Liver (tissue), 9 donors: ENCODE data around the gene CYP4F3. TPM values are rescaled to one million over a fixed set of nuclear protein-coding genes. Genes with fewer than 3 reads are reported as not detected.

Source experiments
- DNase-seq: peaks from one replicate; pipeline ENCODE4 v3.0.0-alpha.2; 2017; ENCODE audit warnings: low spot score
- H3K27ac ChIP-seq, 2 donors: one replicate each; pipeline ENCODE4 v1.7.0; 2013; ENCODE audit warnings: inconsistent platforms in 2 of 2, low read length in 2 of 2, control low read depth in 1 of 2, low read depth in 1 of 2, mild to moderate bottlenecking in 1 of 2
- H3K27me3 ChIP-seq, 4 donors: one replicate each; pipeline versions ENCODE4 v1.6.1 to v1.7.0; 2013; ENCODE audit warnings: low read length in 3 of 4, inconsistent platforms in 1 of 4, mild to moderate bottlenecking in 1 of 4, moderate library complexity in 1 of 4; ENCODE audit not compliant: control insufficient read depth in 4 of 4, insufficient read depth in 4 of 4
- H3K36me3 ChIP-seq, 4 donors: one replicate each; pipeline versions ENCODE4 v1.6.1 to v1.7.0; 2013; ENCODE audit warnings: low read length in 3 of 4, mild to moderate bottlenecking in 3 of 4, low read depth in 1 of 4, moderate library complexity in 1 of 4; ENCODE audit not compliant: control insufficient read depth in 4 of 4, insufficient read depth in 3 of 4
- H3K4me1 ChIP-seq, 4 donors: one replicate each; pipeline versions ENCODE4 v1.6.1 to v1.7.0; 2013; ENCODE audit warnings: low read length in 3 of 4, mild to moderate bottlenecking in 3 of 4, moderate library complexity in 1 of 4; ENCODE audit not compliant: control insufficient read depth in 4 of 4, insufficient read depth in 4 of 4
- H3K4me3 ChIP-seq, 3 donors: one replicate each; pipeline versions ENCODE4 v1.6.1 to v1.7.0; 2013; ENCODE audit warnings: low read length in 3 of 3, control low read depth in 1 of 3, low read depth in 1 of 3, mild to moderate bottlenecking in 1 of 3
- H3K9ac ChIP-seq, 2 donors: one replicate each; pipeline ENCODE4 v1.7.0; 2013; ENCODE audit warnings: low read length in 2 of 2, mild to moderate bottlenecking in 2 of 2, moderate library complexity in 2 of 2, control low read depth in 1 of 2, low read depth in 1 of 2
- H3K9me3 ChIP-seq, 4 donors: one replicate each; pipeline versions ENCODE4 v1.6.1 to v1.7.0; 2013; ENCODE audit warnings: low read length in 3 of 4; ENCODE audit not compliant: control insufficient read depth in 4 of 4
- ATF3 ChIP-seq: IDR thresholded peaks from 2 replicates; pipeline ENCODE4 v1.6.1; 2016; ENCODE audit warnings: antibody characterized with exemption
- CTCF ChIP-seq: fragments of 150-350 bp; IDR thresholded peaks from 2 replicates; pipeline ENCODE4 v1.5.1; 2017; ENCODE audit warnings: improper control_type of control experiment, low read depth, low read length; ENCODE audit not compliant: missing input control
- FOXA2 ChIP-seq: IDR thresholded peaks from 2 replicates; pipeline ENCODE4 v1.6.1; 2016; ENCODE audit warnings: antibody characterized with exemption
- GABPA ChIP-seq, 2 donors: IDR thresholded peaks in 1 of 2; conservative IDR thresholded peaks in 1 of 2; 2 replicates each; pipeline ENCODE4 v1.6.1; 2016; ENCODE audit warnings: antibody characterized with exemption in 2 of 2, mild to moderate bottlenecking in 1 of 2, moderate library complexity in 1 of 2
- HNF4A ChIP-seq, 2 donors: conservative IDR thresholded peaks; 2 replicates each; pipeline ENCODE4 v1.6.1; 2016; ENCODE audit warnings: antibody characterized with exemption in 2 of 2, mild to moderate bottlenecking in 2 of 2
- JUND ChIP-seq, 2 donors: IDR thresholded peaks; 2 replicates each; pipeline ENCODE4 v1.6.1; 2016; ENCODE audit warnings: antibody characterized with exemption in 2 of 2
- MAX ChIP-seq: IDR thresholded peaks from 2 replicates; pipeline ENCODE4 v1.6.1; 2016; ENCODE audit warnings: antibody characterized with exemption
- NR2F2 ChIP-seq: IDR thresholded peaks from 2 replicates; pipeline ENCODE4 v1.6.1; 2016; ENCODE audit warnings: antibody characterized with exemption
- RAD21 ChIP-seq, 2 donors: IDR thresholded peaks; 2 replicates each; pipeline ENCODE4 v1.6.1; 2016; ENCODE audit warnings: antibody characterized with exemption in 2 of 2, mild to moderate bottlenecking in 2 of 2
- REST ChIP-seq: IDR thresholded peaks from 2 replicates; pipeline ENCODE4 v1.6.1; 2016; ENCODE audit warnings: antibody characterized with exemption, mild to moderate bottlenecking
- RXRA ChIP-seq, 2 donors: IDR thresholded peaks; 2 replicates each; pipeline ENCODE4 v1.6.1; 2017 to 2018; ENCODE audit warnings: antibody characterized with exemption in 2 of 2, mild to moderate bottlenecking in 1 of 2
- SP1 ChIP-seq: IDR thresholded peaks from 2 replicates; pipeline ENCODE4 v1.6.1; 2018; ENCODE audit warnings: antibody characterized with exemption, mild to moderate bottlenecking
- TAF1 ChIP-seq: conservative IDR thresholded peaks from 2 replicates; pipeline ENCODE4 v1.6.1; 2016; ENCODE audit warnings: antibody characterized with exemption, mild to moderate bottlenecking
- YY1 ChIP-seq: IDR thresholded peaks from 2 replicates; pipeline ENCODE4 v1.6.1; 2016; ENCODE audit warnings: antibody characterized with exemption, mild to moderate bottlenecking
- ZBTB33 ChIP-seq: IDR thresholded peaks from 2 replicates; pipeline ENCODE4 v1.6.1; 2016; ENCODE audit warnings: antibody characterized with exemption
- WGBS: extraction: QIAGEN DNeasy Blood & Tissue Kit; methylation state at CpG from one replicate; pipeline ENCODE4 v1.1.7; 2013; 5-methylcytosine and 5-hydroxymethylcytosine counted together
- polyA plus RNA-seq, 2 donors: library from polyadenylated mRNA; stranded (reverse) in 1 of 2; unstranded in 1 of 2; fragments of 200-250 nt in 1 of 2; fragments of >200 nt in 1 of 2; fragmentation: Nextera tagmentation in 1 of 2; extraction: Ambion mirVana in 1 of 2; gene quantifications; one replicate each; pipeline versions ENCODE4 v1.2.1 to v1.2.3, GENCODE V29; 2013 to 2015
- total RNA-seq, 2 donors: library from RNA; depleted of rRNA; stranded (reverse); fragments of >200 nt; gene quantifications; one replicate each; pipeline ENCODE4 v1.2.3, GENCODE V29; 2014
- donor health status: healthy.
- donor health status: healthy.
- donor health status: healthy.
- donor health status: healthy.
- donor health status: healthy.

The CYP4F3 gene
- total and polyA plus RNA-seq, 4 donors: 58.4 to 168 (median 128) TPM

GRCh38 chr19:15675560-15675959, 34.9 kb downstream of the CYP4F3 start:
- peaks cover 0 to 18% (median 2%) of the 10 kb centered on the region in 4 donors for H3K36me3 ChIP-seq
- no peak for DNase-seq
- H3K4me3 ChIP-seq: no peak overlapping the region
- H3K9ac ChIP-seq: no peak overlapping the region
- no peaks in the 10 kb centered on the region for H3K9me3 ChIP-seq
- peaks cover 8 to 64% (median 44%) of the 10 kb centered on the region in 4 donors for H3K4me1 ChIP-seq
- TF ChIP-seq CTCF (no peak), FOXA2 (no peak), RAD21 (IDR thresholded peaks at IDR 0.05) (no peak), ATF3 (no peak), JUND (IDR thresholded peaks at IDR 0.05) (no peak), RXRA (IDR thresholded peaks at IDR 0.05) (no peak), SP1 (no peak), YY1 (no peak), REST (no peak), TAF1 (no peak), ZBTB33 (no peak)
- no peaks in the 10 kb centered on the region for H3K27me3 ChIP-seq
- no peak overlapping the region for H3K27ac ChIP-seq
- WGBS: 87% methylated on average over 3 of the region's 3 CpGs

GRCh38 chr19:15679089-15679488, 38.4 kb downstream of the CYP4F3 start:
- WGBS: 24% methylated on average over 4 of the region's 4 CpGs
- Histone ChIP-seq H3K9ac (no peak overlapping the region), H3K4me1 (peaks cover 2 to 57% (median 39%) of the 10 kb centered on the region in 4 donors), H3K4me3 (no peak overlapping the region), H3K27me3 (no peaks in the 10 kb centered on the region), H3K9me3 (no peaks in the 10 kb centered on the region), H3K27ac (peak overlapping the region in 1 of 2 donors; percentile 19), H3K36me3 (peaks cover 0 to 28% (median 12%) of the 10 kb centered on the region in 4 donors)
- DNase-seq: no peak
- TF ChIP-seq TAF1: no peak
- TF ChIP-seq MAX: no peak
- TF ChIP-seq NR2F2: no peak
- no peak for TF ChIP-seq ZBTB33
- no peak for TF ChIP-seq CTCF
- no peak for TF ChIP-seq GABPA (IDR thresholded peaks at IDR 0.05 in 1 of 2, conservative IDR thresholded peaks at IDR 0.05 in 1 of 2)
- no peak for TF ChIP-seq YY1
- TF ChIP-seq HNF4A (conservative IDR thresholded peaks at IDR 0.05): no peak
- TF ChIP-seq FOXA2: no peak
- TF ChIP-seq REST: no peak
